DND-41 (cell line): ENCODE results near the gene ANTXR2.

Experiments
- ATAC-seq: fragments of 200-7000 bp; cut with Tn5 transposase; 3 replicates; pipeline ENCODE4 v1.9.1; 2021; ENCODE audit warnings: low read depth; ENCODE audit not compliant: insufficient read depth
- DNase-seq: peaks from one replicate; pipeline ENCODE4 v3.0.0-alpha.2; 2020
- H2AFZ ChIP-seq: 2 replicates; pipeline ENCODE4 v1.6.0; 2012; ENCODE audit warnings: low read depth, low read length
- H3K27ac ChIP-seq: 2 replicates; pipeline ENCODE4 v1.5.1; 2012; ENCODE audit warnings: low read length, inconsistent platforms
- H3K27me3 ChIP-seq: fragments of 200-600 bp; sonication (generic); 2 replicates; pipeline ENCODE4 v1.6.0; 2012; ENCODE audit warnings: low read length, mild to moderate bottlenecking, inconsistent platforms; ENCODE audit not compliant: insufficient read depth, poor library complexity
- H3K36me3 ChIP-seq: 2 replicates; pipeline ENCODE4 v1.5.1; 2012; ENCODE audit warnings: low read length, inconsistent platforms; ENCODE audit not compliant: insufficient read depth
- H3K4me1 ChIP-seq: 2 replicates; pipeline ENCODE4 v1.5.1; 2012; ENCODE audit warnings: mild to moderate bottlenecking, low read length; ENCODE audit not compliant: insufficient read depth
- H3K4me2 ChIP-seq: 2 replicates; pipeline ENCODE4 v1.6.0; 2012; ENCODE audit warnings: mild to moderate bottlenecking, moderate library complexity, low read length, inconsistent platforms; ENCODE audit not compliant: insufficient read depth
- H3K4me3 ChIP-seq, 2 experiments: fragments of 200-600 bp in 1 of 2; shearing (Covaris generic) in 1 of 2; 2 replicates each; pipeline ENCODE4 v1.5.1; 2012 to 2016; ENCODE audit warnings: inconsistent platforms in 2 of 2, low read length in 2 of 2, mild to moderate bottlenecking in 2 of 2, low read depth in 1 of 2, moderate library complexity in 1 of 2
- H3K79me2 ChIP-seq: 2 replicates; pipeline ENCODE4 v1.6.0; 2012; ENCODE audit warnings: low read length, inconsistent platforms; ENCODE audit not compliant: insufficient read depth
- H3K9ac ChIP-seq: 2 replicates; pipeline ENCODE4 v1.6.0; 2012; ENCODE audit warnings: low read depth, mild to moderate bottlenecking, inconsistent platforms, low read length, moderate library complexity
- H3K9me3 ChIP-seq: 2 replicates; pipeline ENCODE4 v1.5.1; 2012; ENCODE audit warnings: low read length, moderate library complexity, mild to moderate bottlenecking, inconsistent platforms; ENCODE audit not compliant: insufficient read depth, severe bottlenecking
- H4K20me1 ChIP-seq: 2 replicates; pipeline ENCODE4 v1.6.0; 2012; ENCODE audit warnings: low read length; ENCODE audit not compliant: insufficient read depth
- EZH2 ChIP-seq: IDR thresholded peaks from 3 replicates; pipeline ENCODE4 v1.6.1; 2012; ENCODE audit warnings: borderline replicate concordance, low read depth, mild to moderate bottlenecking, moderate library complexity, low read length, inconsistent platforms; ENCODE audit not compliant: severe bottlenecking
- TF ChIP-seq, protein P1 (sequence below): IDR thresholded peaks from 2 replicates; pipeline ENCODE4 v1.5.1; 2012; ENCODE audit warnings: borderline replicate concordance, low read length, moderate library complexity, mild to moderate bottlenecking; ENCODE audit not compliant: poor library complexity, severe bottlenecking; ENCODE audit errors: extremely low read depth

Gene ANTXR2

DNA sequence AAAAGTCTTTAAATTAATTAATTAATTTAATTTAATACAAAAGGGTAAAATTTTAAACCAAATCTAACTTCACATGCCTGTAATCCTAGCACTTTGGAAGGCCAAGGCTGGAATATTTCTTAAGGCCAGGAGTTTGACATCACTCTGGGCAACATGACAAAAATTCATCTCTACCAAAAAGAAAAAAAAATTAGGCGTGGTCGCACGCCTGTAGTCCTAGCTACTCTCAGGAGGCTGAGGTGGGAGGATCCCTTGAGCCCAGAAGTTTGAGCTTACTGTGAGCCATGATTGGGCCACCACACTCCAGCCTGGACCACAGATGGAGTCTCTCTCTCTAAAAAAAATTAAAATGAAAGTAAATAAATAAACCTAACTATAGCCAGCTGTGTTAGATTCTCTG, 39.2 kb upstream of the ANTXR2 start:
- H3K4me3 ChIP-seq: no peak overlapping the region
- H2AFZ ChIP-seq: no peak overlapping the region
- peaks cover 5% of the 10 kb centered on the region for H3K9me3 ChIP-seq
- H3K4me2 ChIP-seq: no peak overlapping the region
- DNase-seq (no peak), ATAC-seq (peak; percentile 47; the same call in 1 of the 3 replicates)
- H3K36me3 ChIP-seq: no peaks in the 10 kb centered on the region
- H3K4me1 ChIP-seq: no peaks in the 10 kb centered on the region
- no peaks in the 10 kb centered on the region for H3K27me3 ChIP-seq
- H3K79me2 ChIP-seq: no peaks in the 10 kb centered on the region
- no peak overlapping the region for H3K9ac ChIP-seq
- H4K20me1 ChIP-seq: no peaks in the 10 kb centered on the region
- no peak for TF ChIP-seq EZH2
- TF ChIP-seq, protein P1, sequence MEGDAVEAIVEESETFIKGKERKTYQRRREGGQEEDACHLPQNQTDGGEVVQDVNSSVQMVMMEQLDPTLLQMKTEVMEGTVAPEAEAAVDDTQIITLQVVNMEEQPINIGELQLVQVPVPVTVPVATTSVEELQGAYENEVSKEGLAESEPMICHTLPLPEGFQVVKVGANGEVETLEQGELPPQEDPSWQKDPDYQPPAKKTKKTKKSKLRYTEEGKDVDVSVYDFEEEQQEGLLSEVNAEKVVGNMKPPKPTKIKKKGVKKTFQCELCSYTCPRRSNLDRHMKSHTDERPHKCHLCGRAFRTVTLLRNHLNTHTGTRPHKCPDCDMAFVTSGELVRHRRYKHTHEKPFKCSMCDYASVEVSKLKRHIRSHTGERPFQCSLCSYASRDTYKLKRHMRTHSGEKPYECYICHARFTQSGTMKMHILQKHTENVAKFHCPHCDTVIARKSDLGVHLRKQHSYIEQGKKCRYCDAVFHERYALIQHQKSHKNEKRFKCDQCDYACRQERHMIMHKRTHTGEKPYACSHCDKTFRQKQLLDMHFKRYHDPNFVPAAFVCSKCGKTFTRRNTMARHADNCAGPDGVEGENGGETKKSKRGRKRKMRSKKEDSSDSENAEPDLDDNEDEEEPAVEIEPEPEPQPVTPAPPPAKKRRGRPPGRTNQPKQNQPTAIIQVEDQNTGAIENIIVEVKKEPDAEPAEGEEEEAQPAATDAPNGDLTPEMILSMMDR: no peak
- H3K27ac ChIP-seq: no peak overlapping the region

DNA sequence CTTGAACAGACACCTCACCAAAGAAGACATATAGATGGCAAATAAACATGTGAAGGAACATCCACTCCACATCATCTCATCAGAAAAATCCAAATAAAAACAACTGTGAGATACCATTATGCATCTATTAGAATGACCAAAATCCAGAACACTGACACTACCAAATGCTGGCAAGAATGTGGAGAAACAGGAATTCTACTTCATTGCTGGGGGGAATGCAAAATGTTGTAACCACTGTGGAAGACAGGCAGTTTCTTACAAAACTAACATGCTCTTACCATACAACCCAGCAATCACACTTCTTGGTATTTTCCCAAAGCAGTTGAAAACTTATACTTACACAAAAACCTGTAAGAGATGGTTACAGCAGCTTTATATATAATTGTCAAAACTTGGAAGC, 38.2 kb upstream of the ANTXR2 start:
- H3K9me3 ChIP-seq: peaks cover 11% of the 10 kb centered on the region
- H3K4me1 ChIP-seq: no peaks in the 10 kb centered on the region
- H3K4me3 ChIP-seq: no peak overlapping the region
- no peaks in the 10 kb centered on the region for H4K20me1 ChIP-seq
- no peak for TF ChIP-seq EZH2
- TF ChIP-seq, protein P1: no peak
- no peaks in the 10 kb centered on the region for H3K27me3 ChIP-seq
- ATAC-seq (no peak), DNase-seq (no peak)
- H3K27ac ChIP-seq: no peak overlapping the region
- H3K4me2 ChIP-seq: no peak overlapping the region
- H3K79me2 ChIP-seq: no peaks in the 10 kb centered on the region
- no peaks in the 10 kb centered on the region for H3K36me3 ChIP-seq
- H2AFZ ChIP-seq: no peak overlapping the region
- H3K9ac ChIP-seq: no peak overlapping the region

DNA sequence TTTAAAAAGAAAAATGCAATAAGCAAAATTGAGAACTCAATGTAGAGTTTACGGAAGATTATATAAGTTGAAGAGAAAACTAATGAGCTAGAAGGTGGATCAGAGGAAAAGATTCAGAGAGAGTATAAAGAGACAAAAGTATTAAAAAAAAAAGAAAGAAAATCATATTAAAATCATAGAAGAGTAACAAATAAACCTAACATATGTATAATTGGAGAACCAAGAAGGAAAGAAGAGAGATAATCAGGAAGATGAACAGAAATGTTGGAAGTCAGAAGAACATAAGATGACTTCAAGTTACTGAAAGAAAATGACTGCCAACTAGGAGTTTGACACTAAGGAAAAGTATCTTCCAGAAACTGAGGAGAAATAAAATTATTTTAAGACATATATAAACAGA, 34.3 kb upstream of the ANTXR2 start:
- no peak overlapping the region for H3K27ac ChIP-seq
- no peak overlapping the region for H3K4me3 ChIP-seq
- TF ChIP-seq, protein P1: no peak
- TF ChIP-seq EZH2: no peak
- no peaks in the 10 kb centered on the region for H3K79me2 ChIP-seq
- no peaks in the 10 kb centered on the region for H3K4me1 ChIP-seq
- ATAC-seq (no peak), DNase-seq (no peak)
- H3K27me3 ChIP-seq: no peaks in the 10 kb centered on the region
- H3K4me2 ChIP-seq: no peak overlapping the region
- no peaks in the 10 kb centered on the region for H4K20me1 ChIP-seq
- peaks cover 11% of the 10 kb centered on the region for H3K9me3 ChIP-seq
- H3K9ac ChIP-seq: no peak overlapping the region
- no peak overlapping the region for H2AFZ ChIP-seq
- H3K36me3 ChIP-seq: no peaks in the 10 kb centered on the region

DNA sequence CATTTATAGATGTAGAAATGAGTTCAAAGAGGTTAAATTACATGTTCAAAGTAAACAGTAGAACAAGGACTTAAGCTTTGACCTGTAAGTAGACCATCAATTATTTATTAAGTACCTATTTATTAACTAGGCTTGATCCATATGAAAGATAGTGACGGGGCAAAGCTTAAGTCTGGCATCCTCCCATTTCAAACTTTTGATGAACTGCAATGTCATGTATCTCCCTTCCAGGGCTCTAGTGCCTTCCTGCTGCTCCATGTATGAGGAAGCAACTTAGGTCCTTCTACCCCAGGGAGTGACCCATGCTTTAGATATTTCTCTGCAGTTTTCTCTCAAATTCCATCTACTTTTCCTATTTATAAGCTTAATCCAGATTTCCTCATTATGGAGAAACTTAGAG, 31.9 kb upstream of the ANTXR2 start:
- TF ChIP-seq EZH2: no peak
- TF ChIP-seq, protein P1: no peak
- H3K79me2 ChIP-seq: no peaks in the 10 kb centered on the region
- H3K4me3 ChIP-seq: no peak overlapping the region
- ATAC-seq: no peak
- no peaks in the 10 kb centered on the region for H3K4me1 ChIP-seq
- H2AFZ ChIP-seq: no peak overlapping the region
- no peak for DNase-seq
- H3K27me3 ChIP-seq: no peaks in the 10 kb centered on the region
- H3K27ac ChIP-seq: no peak overlapping the region
- H3K36me3 ChIP-seq: no peaks in the 10 kb centered on the region
- no peak overlapping the region for H3K4me2 ChIP-seq
- H3K9ac ChIP-seq: no peak overlapping the region
- no peaks in the 10 kb centered on the region for H4K20me1 ChIP-seq
- H3K9me3 ChIP-seq: peaks cover 11% of the 10 kb centered on the region
